Bone marrow (tissue), 2 donors: ENCODE measurements around the gene EME2.

Source experiments
- DNase-seq, 2 donors: peaks; one replicate each; lab custom pipeline; 2025; lab: John Stamatoyannopoulos, UW

Gene EME2

GRCh38 chr16:1745900-1746692 lies 26.5 kb upstream of the EME2 start:
- DNase-seq: no peak

- DNase-seq: no peak
Observed at GRCh38 chr16:1746693-1747195, 25.9 kb upstream of the EME2 start.

GRCh38 chr16:1747934-1748333 lies 24.7 kb upstream of the EME2 start:
- no peak for DNase-seq

GRCh38 chr16:1749152-1750117 lies 23.2 kb upstream of the EME2 start:
- no peak for DNase-seq

GRCh38 chr16:1751946-1752345 lies 20.7 kb upstream of the EME2 start:
- no peak for DNase-seq

- no peak for DNase-seq
Observed at GRCh38 chr16:1752853-1753252, 19.8 kb upstream of the EME2 start.

GRCh38 chr16:1754204-1754603 lies 18.4 kb upstream of the EME2 start:
- DNase-seq: no peak

GRCh38 chr16:1757714-1758461 lies 14.7 kb upstream of the EME2 start:
- DNase-seq: no peak

- no peak for DNase-seq
Observed at GRCh38 chr16:1758923-1759322, 13.7 kb upstream of the EME2 start.

GRCh38 chr16:1759511-1759910 lies 13.1 kb upstream of the EME2 start:
- DNase-seq: no peak

- no peak for DNase-seq
Observed at GRCh38 chr16:1760911-1761310, 11.7 kb upstream of the EME2 start.

- no peak for DNase-seq
Observed at GRCh38 chr16:1761751-1762150, 10.9 kb upstream of the EME2 start.

- no peak for DNase-seq
Observed at GRCh38 chr16:1762196-1762878, 10.3 kb upstream of the EME2 start.

- DNase-seq: no peak
Observed at GRCh38 chr16:1762879-1763520, 9.6 kb upstream of the EME2 start.

GRCh38 chr16:1763521-1764511 lies 8.8 kb upstream of the EME2 start:
- no peak for DNase-seq

- no peak for DNase-seq
Observed at GRCh38 chr16:1764971-1765370, 7.6 kb upstream of the EME2 start.

GRCh38 chr16:1765826-1766225 lies 6.8 kb upstream of the EME2 start:
- DNase-seq: no peak

GRCh38 chr16:1766231-1766630 lies 6.4 kb upstream of the EME2 start:
- no peak for DNase-seq

GRCh38 chr16:1766701-1767100 lies 5.9 kb upstream of the EME2 start:
- DNase-seq: no peak
